Neural cell (in vitro differentiated cells): Measurements from ENCODE around the gene FARP1. TPM values are rescaled to one million over a fixed set of nuclear protein-coding genes. Genes with fewer than 3 reads are reported as not detected.

Source experiments
- H2AFZ ChIP-seq: fragments of 200-600, 300-800 bp; sonication (generic), shearing (Covaris generic); 2 replicates; pipeline ENCODE4 v1.6.0; 2014; ENCODE audit warnings: low read depth, mild to moderate bottlenecking, antibody characterized with exemption, low read length, moderate library complexity
- H3F3A ChIP-seq: fragments of 200-600 bp; shearing (Covaris generic); 2 replicates; pipeline ENCODE4 v1.6.1; 2016; ENCODE audit warnings: mild to moderate bottlenecking, moderate library complexity, mixed read lengths, antibody characterized with exemption, low read length; ENCODE audit not compliant: insufficient read depth, poor library complexity, severe bottlenecking
- H3K27ac ChIP-seq: fragments of 200-600, 300-800 bp; sonication (generic), shearing (Covaris generic); 2 replicates; pipeline ENCODE4 v1.5.1; 2014; ENCODE audit warnings: mild to moderate bottlenecking, low read length, moderate library complexity
- H3K27me3 ChIP-seq: fragments of 300-800, 200-600 bp; sonication (generic), shearing (Covaris generic); 2 replicates; pipeline ENCODE4 v1.6.0; 2014; ENCODE audit warnings: mild to moderate bottlenecking, low read depth, low read length, moderate library complexity; ENCODE audit not compliant: insufficient read depth
- H3K36me3 ChIP-seq: fragments of 300-800, 200-600 bp; sonication (generic), shearing (Covaris generic); 2 replicates; pipeline ENCODE4 v1.5.1; 2014; ENCODE audit warnings: mild to moderate bottlenecking, antibody characterized with exemption, low read length, moderate library complexity; ENCODE audit not compliant: insufficient read depth
- H3K4me2 ChIP-seq: fragments of 300-800, 200-600 bp; sonication (generic), shearing (Covaris generic); 2 replicates; pipeline ENCODE4 v1.6.0; 2014; ENCODE audit warnings: mild to moderate bottlenecking, low read length
- H3K4me3 ChIP-seq: fragments of 300-800, 200-600 bp; sonication (generic), shearing (Covaris generic); 2 replicates; pipeline ENCODE4 v1.5.1; 2014; ENCODE audit warnings: mild to moderate bottlenecking, low read length, moderate library complexity
- H3K79me2 ChIP-seq: fragments of 200-600 bp; shearing (Covaris generic); replicated peaks from 2 replicates; pipeline ENCODE4 v1.6.0; 2014; ENCODE audit warnings: mild to moderate bottlenecking, low read length, moderate library complexity; ENCODE audit not compliant: insufficient read depth
- H3K9ac ChIP-seq: fragments of 300-800, 200-600 bp; sonication (generic), shearing (Covaris generic); 2 replicates; pipeline ENCODE4 v1.6.1; 2016; ENCODE audit warnings: mild to moderate bottlenecking, low read length, mixed read lengths
- H3K9me2 ChIP-seq: fragments of 200-600 bp; shearing (Covaris generic); 2 replicates; pipeline ENCODE4 v1.6.1; 2016; ENCODE audit warnings: mild to moderate bottlenecking, low read length, mixed read lengths; ENCODE audit not compliant: insufficient read depth
- H3K9me3 ChIP-seq: fragments of 200-600, 300-800 bp; sonication (generic), shearing (Covaris generic); 2 replicates; pipeline ENCODE4 v1.6.1; 2016; ENCODE audit warnings: mild to moderate bottlenecking, mixed run types, low read length, moderate library complexity, mixed read lengths
- H4K20me1 ChIP-seq: fragments of 200-600 bp; shearing (Covaris generic); 2 replicates; pipeline ENCODE4 v1.6.1; 2016; ENCODE audit warnings: mild to moderate bottlenecking, mixed run types; ENCODE audit not compliant: insufficient read depth
- CTCF ChIP-seq: fragments of 450-650 bp; IDR thresholded peaks from 2 replicates; pipeline ENCODE4 v1.5.1; 2014; ENCODE audit warnings: antibody characterized with exemption, mild to moderate bottlenecking, moderate library complexity; ENCODE audit not compliant: poor library complexity, severe bottlenecking
- EP300 ChIP-seq: fragments of 450-650 bp; conservative IDR thresholded peaks from 2 replicates; pipeline ENCODE4 v1.6.1; 2014; ENCODE audit warnings: antibody characterized with exemption, mild to moderate bottlenecking, moderate library complexity; ENCODE audit not compliant: poor library complexity, severe bottlenecking
- EZH2 ChIP-seq: fragments of 200-600, 300-800 bp; shearing (Covaris generic), sonication (generic); IDR thresholded peaks from 2 replicates; pipeline ENCODE4 v1.6.1; 2014; ENCODE audit warnings: antibody characterized with exemption, low read length, borderline replicate concordance, mild to moderate bottlenecking; ENCODE audit not compliant: insufficient read depth, poor library complexity, severe bottlenecking
- MXI1 ChIP-seq: fragments of 450-650 bp; conservative IDR thresholded peaks from 2 replicates; pipeline ENCODE4 v1.6.1; 2014; ENCODE audit warnings: antibody characterized with exemption, mild to moderate bottlenecking; ENCODE audit not compliant: poor library complexity, severe bottlenecking
- POLR2AphosphoS5 ChIP-seq: IDR thresholded peaks from 2 replicates; pipeline ENCODE4 v1.6.1; 2012
- RAD21 ChIP-seq: fragments of 450-650 bp; conservative IDR thresholded peaks from 2 replicates; pipeline ENCODE4 v1.6.1; 2014; ENCODE audit warnings: antibody characterized with exemption, mild to moderate bottlenecking, moderate library complexity
- TAF1 ChIP-seq: IDR thresholded peaks from 2 replicates; pipeline ENCODE4 v1.6.1; 2012; ENCODE audit warnings: low read depth
- polyA plus RNA-seq: library from polyadenylated mRNA; depleted of rRNA; stranded (reverse); fragments of >200 nt; gene quantifications from 2 replicates; pipeline ENCODE4 v1.2.3, GENCODE V29; 2014
- TF ChIP-seq, protein P1 (sequence below): IDR thresholded peaks from 2 replicates; pipeline ENCODE4 v1.6.1; 2012; ENCODE audit warnings: borderline replicate concordance

The FARP1 gene
- polyA plus RNA-seq, 1 donor from 2014 or later, result 19.7 TPM

DNA sequence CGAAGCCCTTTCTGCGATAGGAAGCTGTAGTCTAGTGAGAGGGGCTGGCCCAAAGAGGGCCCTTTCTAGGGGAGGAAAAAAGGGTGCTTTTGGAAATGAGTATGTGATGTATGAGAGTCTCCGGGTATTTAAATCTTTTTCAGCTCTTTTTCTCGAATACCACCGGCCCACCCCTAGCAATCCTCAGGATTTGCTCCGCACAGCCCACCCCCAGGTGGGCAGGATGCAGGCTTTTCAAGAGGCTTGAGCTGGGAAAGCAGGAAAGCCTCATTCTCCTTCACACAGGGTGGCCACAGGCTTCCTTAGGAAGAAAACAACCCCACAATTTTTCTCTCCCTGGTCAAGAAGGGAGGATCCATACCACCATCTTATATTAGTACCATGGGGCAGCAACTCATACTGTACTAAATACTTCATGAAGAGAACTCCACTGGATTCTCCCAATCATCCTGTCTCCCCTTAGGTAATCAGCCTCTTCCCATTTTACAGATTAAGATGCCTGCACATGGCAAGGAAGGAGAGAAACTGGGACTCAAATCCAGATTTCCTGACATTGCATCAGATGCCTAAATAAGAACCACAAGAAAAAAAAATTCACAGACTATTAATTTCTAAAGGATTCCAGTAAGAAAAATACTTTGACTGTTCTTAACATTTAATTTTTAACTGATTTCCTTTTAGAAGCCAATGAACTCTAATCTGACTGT is 349.6 kb downstream of the FARP1 start:
- H3K27ac ChIP-seq, result no peak overlapping the region
- H3K4me2 ChIP-seq, result no peak overlapping the region
- no peaks in the 10 kb centered on the region for H4K20me1 ChIP-seq
- H3K9me3 ChIP-seq, result no peaks in the 10 kb centered on the region
- no peaks in the 10 kb centered on the region for H3K9me2 ChIP-seq
- no peak overlapping the region for H2AFZ ChIP-seq
- no peaks in the 10 kb centered on the region for H3K27me3 ChIP-seq
- H3K79me2 ChIP-seq, result peaks cover 8% of the 10 kb centered on the region
- H3K4me3 ChIP-seq, result no peak overlapping the region
- TF ChIP-seq POLR2AphosphoS5, result no peak
- TF ChIP-seq, protein P1, sequence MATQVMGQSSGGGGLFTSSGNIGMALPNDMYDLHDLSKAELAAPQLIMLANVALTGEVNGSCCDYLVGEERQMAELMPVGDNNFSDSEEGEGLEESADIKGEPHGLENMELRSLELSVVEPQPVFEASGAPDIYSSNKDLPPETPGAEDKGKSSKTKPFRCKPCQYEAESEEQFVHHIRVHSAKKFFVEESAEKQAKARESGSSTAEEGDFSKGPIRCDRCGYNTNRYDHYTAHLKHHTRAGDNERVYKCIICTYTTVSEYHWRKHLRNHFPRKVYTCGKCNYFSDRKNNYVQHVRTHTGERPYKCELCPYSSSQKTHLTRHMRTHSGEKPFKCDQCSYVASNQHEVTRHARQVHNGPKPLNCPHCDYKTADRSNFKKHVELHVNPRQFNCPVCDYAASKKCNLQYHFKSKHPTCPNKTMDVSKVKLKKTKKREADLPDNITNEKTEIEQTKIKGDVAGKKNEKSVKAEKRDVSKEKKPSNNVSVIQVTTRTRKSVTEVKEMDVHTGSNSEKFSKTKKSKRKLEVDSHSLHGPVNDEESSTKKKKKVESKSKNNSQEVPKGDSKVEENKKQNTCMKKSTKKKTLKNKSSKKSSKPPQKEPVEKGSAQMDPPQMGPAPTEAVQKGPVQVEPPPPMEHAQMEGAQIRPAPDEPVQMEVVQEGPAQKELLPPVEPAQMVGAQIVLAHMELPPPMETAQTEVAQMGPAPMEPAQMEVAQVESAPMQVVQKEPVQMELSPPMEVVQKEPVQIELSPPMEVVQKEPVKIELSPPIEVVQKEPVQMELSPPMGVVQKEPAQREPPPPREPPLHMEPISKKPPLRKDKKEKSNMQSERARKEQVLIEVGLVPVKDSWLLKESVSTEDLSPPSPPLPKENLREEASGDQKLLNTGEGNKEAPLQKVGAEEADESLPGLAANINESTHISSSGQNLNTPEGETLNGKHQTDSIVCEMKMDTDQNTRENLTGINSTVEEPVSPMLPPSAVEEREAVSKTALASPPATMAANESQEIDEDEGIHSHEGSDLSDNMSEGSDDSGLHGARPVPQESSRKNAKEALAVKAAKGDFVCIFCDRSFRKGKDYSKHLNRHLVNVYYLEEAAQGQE, result no peak
- TF ChIP-seq EZH2, result no peak
- TF ChIP-seq MXI1, result no peak
- TF ChIP-seq EP300, result no peak
- H3K36me3 ChIP-seq, result no peaks in the 10 kb centered on the region
- no peaks in the 10 kb centered on the region for H3F3A ChIP-seq
- H3K9ac ChIP-seq, result no peak overlapping the region

DNA sequence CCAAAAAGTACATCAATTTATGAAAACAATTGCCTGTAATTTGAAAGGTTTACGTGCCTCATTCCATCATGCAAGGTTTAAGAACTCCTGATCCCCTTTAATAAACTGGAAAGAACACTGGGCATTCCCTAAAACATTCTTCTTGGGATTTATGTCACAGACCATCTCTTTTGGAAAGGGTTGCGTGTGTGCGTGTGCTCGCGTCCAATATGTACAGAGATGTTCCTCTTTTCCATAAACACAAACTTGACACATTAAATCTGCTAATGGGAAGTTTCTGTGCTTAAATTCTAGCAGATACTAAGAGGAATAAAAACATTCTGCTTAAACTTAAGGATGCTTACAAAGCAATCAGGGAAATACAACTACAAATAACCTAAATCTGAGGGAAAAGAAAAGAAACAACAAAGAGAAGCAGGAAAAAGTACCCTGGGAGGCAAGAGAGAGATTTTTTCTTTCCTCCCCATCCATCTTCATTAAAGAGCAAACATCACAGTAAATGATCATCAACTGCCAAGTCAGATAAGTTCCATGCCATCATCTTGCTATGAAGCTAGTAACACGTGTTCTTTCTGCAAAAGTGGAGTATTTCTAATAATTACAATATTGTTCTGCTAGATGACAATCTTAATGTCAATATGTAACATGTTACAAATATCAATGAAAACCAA is 350.3 kb downstream of the FARP1 start:
- Histone ChIP-seq H3K79me2 (peaks cover 8% of the 10 kb centered on the region), H2AFZ (no peak overlapping the region), H4K20me1 (no peaks in the 10 kb centered on the region)

More for the DNA sequence above, 350.3 kb downstream of the FARP1 start:
- no peak overlapping the region for H3K9ac ChIP-seq
- H3K9me3 ChIP-seq, result no peaks in the 10 kb centered on the region
- H3K27ac ChIP-seq, result no peak overlapping the region
- no peaks in the 10 kb centered on the region for H3K36me3 ChIP-seq
- no peak overlapping the region for H3K4me3 ChIP-seq
- H3K4me2 ChIP-seq, result no peak overlapping the region
- no peaks in the 10 kb centered on the region for H3K9me2 ChIP-seq
- no peaks in the 10 kb centered on the region for H3F3A ChIP-seq
- TF ChIP-seq TAF1 (no peak), MXI1 (no peak), POLR2AphosphoS5 (no peak), CTCF (no peak), RAD21 (no peak)
- TF ChIP-seq, protein P1, result no peak
- no peaks in the 10 kb centered on the region for H3K27me3 ChIP-seq
